IMR-90 (cell line): Measurements from ENCODE around the gene TNFRSF11A. TPM values are rescaled to one million over a fixed set of nuclear protein-coding genes. Genes with fewer than 3 reads are reported as not detected.

Source experiments
- ATAC-seq: fragments of 200-7000 bp; cut with Tn5 transposase; 2 replicates; pipeline ENCODE4 v1.9.1; 2020; ENCODE audit warnings: low read depth, mild to moderate bottlenecking, moderate library complexity
- BruUV-seq: library from RNA; stranded (reverse); fragments of 400-500 nt; replicated peaks from 2 replicates; lab custom pipeline; 2021; lab: Mats Ljungman, UMichigan
- CTCF ChIA-PET: fragments of 300-600 bp; formaldehyde crosslinking; extraction: SDS; loops from one replicate; lab custom pipeline; 2021; ENCODE audit warnings: antibody characterized with exemption; lab: Yijun Ruan, JAX
- POLR2A ChIA-PET: fragments of 300-600 bp; sonication (Branson Sonifier 250); formaldehyde crosslinking; loops from one replicate; lab custom pipeline; 2022; ENCODE audit warnings: antibody characterized with exemption; ENCODE audit not compliant: unreplicated experiment; lab: Charles Lee
- DNase-seq: peaks from one replicate; pipeline ENCODE4 v3.0.0; 2013
- H2AFZ ChIP-seq: replicated peaks from 2 replicates; pipeline ENCODE3; 2013; ENCODE audit warnings: low read length, mild to moderate bottlenecking; ENCODE audit not compliant: poor library complexity
- H2AK5ac ChIP-seq: 2 replicates; pipeline ENCODE4 v1.6.1; 2013; ENCODE audit warnings: low read depth, low read length, inconsistent platforms
- H2AK9ac ChIP-seq: replicated peaks from 2 replicates; pipeline ENCODE3; 2013; ENCODE audit warnings: mild to moderate bottlenecking, low read depth, low read length, moderate library complexity; ENCODE audit not compliant: poor library complexity
- H2BK120ac ChIP-seq: 2 replicates; pipeline ENCODE4 v1.6.1; 2013; ENCODE audit warnings: low read depth, low read length, inconsistent platforms
- H2BK15ac ChIP-seq: 3 replicates; pipeline ENCODE4 v1.6.1; 2013; ENCODE audit warnings: low read depth, low read length, inconsistent platforms
- H2BK20ac ChIP-seq: 2 replicates; pipeline ENCODE4 v1.6.1; 2013; ENCODE audit warnings: low read depth, mild to moderate bottlenecking, inconsistent platforms, low read length, moderate library complexity
- H2BK5ac ChIP-seq: 2 replicates; pipeline ENCODE4 v1.6.1; 2013; ENCODE audit warnings: mild to moderate bottlenecking, low read depth, low read length, inconsistent platforms; ENCODE audit not compliant: poor library complexity, severe bottlenecking
- H3K14ac ChIP-seq: replicated peaks from 2 replicates; pipeline ENCODE4 v1.6.1; 2013; ENCODE audit warnings: low read depth, low read length, inconsistent platforms
- H3K18ac ChIP-seq: 2 replicates; pipeline ENCODE4 v1.6.1; 2013; ENCODE audit warnings: low read depth, low read length, control low read depth
- H3K23ac ChIP-seq: 2 replicates; pipeline ENCODE4 v1.6.1; 2013; ENCODE audit warnings: low read depth, low read length, inconsistent platforms
- H3K27ac ChIP-seq: 2 replicates; pipeline ENCODE4 v1.5.1; 2013; ENCODE audit warnings: mild to moderate bottlenecking, control low read depth, low read length; ENCODE audit not compliant: insufficient read depth
- H3K27me3 ChIP-seq: 2 replicates; pipeline ENCODE4 v1.6.1; 2013; ENCODE audit warnings: low read length; ENCODE audit not compliant: control insufficient read depth, insufficient read depth
- H3K36me3 ChIP-seq: 2 replicates; pipeline ENCODE4 v1.6.1; 2013; ENCODE audit warnings: low read length, mixed read lengths; ENCODE audit not compliant: control insufficient read depth, insufficient read depth
- H3K4ac ChIP-seq: 2 replicates; pipeline ENCODE4 v1.6.1; 2013; ENCODE audit warnings: low read depth, low read length, inconsistent platforms
- H3K4me1 ChIP-seq: 2 replicates; pipeline ENCODE4 v1.6.1; 2013; ENCODE audit warnings: low read length, mixed read lengths; ENCODE audit not compliant: control insufficient read depth, insufficient read depth
- H3K4me2 ChIP-seq: 2 replicates; pipeline ENCODE4 v1.6.1; 2013; ENCODE audit warnings: low read depth, mild to moderate bottlenecking, control low read depth, low read length, moderate library complexity
- H3K4me3 ChIP-seq: 2 replicates; pipeline ENCODE4 v1.5.1; 2013; ENCODE audit warnings: low read depth, mild to moderate bottlenecking, control low read depth, low read length, moderate library complexity; ENCODE audit not compliant: insufficient read depth
- H3K56ac ChIP-seq: 2 replicates; pipeline ENCODE4 v1.6.1; 2013; ENCODE audit warnings: low read length, inconsistent platforms; ENCODE audit not compliant: insufficient read depth; ENCODE audit errors: extremely low read depth
- H3K79me1 ChIP-seq, 2 experiments: 2 replicates each; pipeline ENCODE4 v1.6.1; 2013; ENCODE audit warnings: low read length in 2 of 2, inconsistent platforms in 1 of 2, low read depth in 1 of 2
- H3K9ac ChIP-seq: 2 replicates; pipeline ENCODE4 v1.6.1; 2013; ENCODE audit warnings: low read depth, low read length, control low read depth
- H3K9me1 ChIP-seq: 2 replicates; pipeline ENCODE4 v1.6.1; 2013; ENCODE audit warnings: low read length, inconsistent platforms; ENCODE audit not compliant: insufficient read depth
- H3K9me3 ChIP-seq: 2 replicates; pipeline ENCODE4 v1.6.1; 2013; ENCODE audit warnings: low read length; ENCODE audit not compliant: control insufficient read depth, insufficient read depth
- H4K20me1 ChIP-seq: 2 replicates; pipeline ENCODE4 v1.6.1; 2013; ENCODE audit warnings: low read length, inconsistent platforms; ENCODE audit not compliant: insufficient read depth
- H4K5ac ChIP-seq: 2 replicates; pipeline ENCODE4 v1.6.1; 2013; ENCODE audit warnings: mild to moderate bottlenecking, low read depth, low read length, control low read depth
- H4K8ac ChIP-seq, 2 experiments: 2 replicates each; pipeline ENCODE4 v1.6.1; 2013; ENCODE audit warnings: low read depth in 2 of 2, low read length in 2 of 2, control low read depth in 1 of 2, inconsistent platforms in 1 of 2
- H4K91ac ChIP-seq: 2 replicates; pipeline ENCODE4 v1.6.1; 2013; ENCODE audit warnings: low read depth, low read length, inconsistent platforms; ENCODE audit not compliant: insufficient read depth
- BHLHE40 ChIP-seq: fragments of 150-350 bp; IDR thresholded peaks from 2 replicates; pipeline ENCODE4 v1.6.1; 2016; ENCODE audit warnings: mild to moderate bottlenecking, low read depth, low read length
- CEBPB ChIP-seq: IDR thresholded peaks from 2 replicates; pipeline ENCODE4 v1.6.1; 2012; ENCODE audit warnings: low read depth, low read length, improper control_type of control experiment
- CHD1 ChIP-seq: IDR thresholded peaks from 2 replicates; pipeline ENCODE4 v1.6.1; 2012; ENCODE audit warnings: low read depth, low read length, improper control_type of control experiment
- FOS ChIP-seq: fragments of 150-350 bp; IDR thresholded peaks from 2 replicates; pipeline ENCODE4 v1.6.1; 2016; ENCODE audit warnings: low read depth, low read length
- MAFK ChIP-seq: IDR thresholded peaks from 2 replicates; pipeline ENCODE4 v1.6.1; 2012; ENCODE audit warnings: low read depth, low read length, improper control_type of control experiment
- MAZ ChIP-seq: IDR thresholded peaks from 2 replicates; pipeline ENCODE4 v1.6.1; 2012; ENCODE audit warnings: low read depth, mild to moderate bottlenecking, low read length, improper control_type of control experiment, moderate library complexity, borderline replicate concordance
- MXI1 ChIP-seq: IDR thresholded peaks from 2 replicates; pipeline ENCODE4 v1.6.1; 2012; ENCODE audit warnings: low read depth, mild to moderate bottlenecking, low read length, moderate library complexity, borderline replicate concordance
- NFE2L2 ChIP-seq: fragments of 150-350 bp; IDR thresholded peaks from 2 replicates; pipeline ENCODE4 v1.6.1; 2016; ENCODE audit warnings: low read depth, mild to moderate bottlenecking, low read length
- POLR2A ChIP-seq: IDR thresholded peaks from 2 replicates; pipeline ENCODE4 v1.6.1; 2012; ENCODE audit warnings: mild to moderate bottlenecking, low read depth, low read length
- RAD21 ChIP-seq: IDR thresholded peaks from 2 replicates; pipeline ENCODE4 v1.6.1; 2012; ENCODE audit warnings: low read length, improper control_type of control experiment
- RCOR1 ChIP-seq: IDR thresholded peaks from 2 replicates; pipeline ENCODE4 v1.6.1; 2012; ENCODE audit warnings: mild to moderate bottlenecking, low read length, improper control_type of control experiment; ENCODE audit not compliant: insufficient replicate concordance
- RFX5 ChIP-seq: IDR thresholded peaks from 2 replicates; pipeline ENCODE4 v1.8.0; 2012; ENCODE audit warnings: low read depth, mild to moderate bottlenecking, low read length, moderate library complexity
- SMC3 ChIP-seq: fragments of 150-350 bp; IDR thresholded peaks from 2 replicates; pipeline ENCODE4 v1.6.1; 2016; ENCODE audit warnings: low read depth, mild to moderate bottlenecking, antibody characterized with exemption, low read length, moderate library complexity
- WGBS, 2 experiments: methylation state at CpG; one replicate each; pipeline versions ENCODE4 v1.1.5 to v1.1.7; 2013; ENCODE audit warnings: missing lambda C conversion rate in 2 of 2; ENCODE audit not compliant: insufficient read length in 1 of 2; ENCODE audit errors: extremely low coverage in 2 of 2; 5-methylcytosine and 5-hydroxymethylcytosine counted together
- dilution Hi-C: fragments of 300-500 bp; cut with HindIII; formaldehyde crosslinking; loops from one replicate; pipeline ENCODE4 v1.14.3; 2018; ENCODE audit warnings: low sequenced_read_pairs; ENCODE audit not compliant: unreplicated experiment
- in situ Hi-C: fragments of 300-500 bp; cut with MboI; formaldehyde crosslinking; loops from 3 replicates; pipeline ENCODE4 v1.14.3; 2019; ENCODE audit warnings: low sequenced_read_pairs, inconsistent platforms, mixed read lengths
- intact Hi-C: fragments of 100-400 bp; cut with micrococcal nuclease; formaldehyde crosslinking; loops from 2 replicates; pipeline ENCODE4 v1.10.0; 2022
- polyA plus RNA-seq, 3 experiments: library from polyadenylated mRNA; depleted of rRNA; stranded (reverse); fragments of >200 nt; gene quantifications; 2 replicates each; pipeline ENCODE4 v1.2.3, GENCODE V29; 2012; ENCODE audit warnings: low replicate concordance in 1 of 3
- total RNA-seq: library from RNA; depleted of rRNA; stranded (reverse); fragments of >200 nt; gene quantifications from 2 replicates; pipeline ENCODE4 v1.2.3, GENCODE V29; 2012
- TF ChIP-seq, protein P1 (sequence below): fragments of 150-350 bp; IDR thresholded peaks from 2 replicates; pipeline ENCODE4 v1.6.1; 2017; ENCODE audit warnings: mild to moderate bottlenecking, antibody characterized with exemption, low read length, low read depth
- TF ChIP-seq, protein P2 (sequence below): conservative IDR thresholded peaks from 2 replicates; pipeline ENCODE4 v1.5.1; 2012; ENCODE audit warnings: mild to moderate bottlenecking, low read depth, low read length, improper control_type of control experiment

The TNFRSF11A gene
- total and polyA plus RNA-seq, 2 of the 4 experiments (the other 2 are of a cell fraction): under 0.01 TPM; not detected in 1

DNA sequence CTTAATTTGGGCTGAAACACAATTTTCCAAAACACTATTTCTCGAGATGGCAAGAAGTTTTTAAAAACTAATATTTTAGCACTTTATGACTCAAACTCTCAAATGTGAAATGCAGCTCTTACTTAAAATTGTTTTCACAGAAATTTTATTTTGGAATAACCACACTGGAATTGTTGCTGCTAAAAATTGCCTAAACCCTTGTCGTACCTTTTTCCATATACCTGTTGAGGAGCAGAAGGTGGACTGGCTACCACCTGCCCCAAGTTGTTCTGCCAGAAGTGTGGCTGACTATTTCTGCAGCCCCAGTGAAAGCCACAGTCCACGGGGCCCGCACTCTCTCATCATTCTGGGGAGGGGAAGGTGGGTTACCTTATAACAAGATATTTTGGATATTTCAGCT is 23.4 kb downstream of the TNFRSF11A start:
- CTCF ChIA-PET: interaction anchor here (0.6 kb wide), 1 partner anchor 707 kb away, joined by 6 read pairs; no protein-coding TSS in a partner anchor

More for the DNA sequence above, 23.4 kb downstream of the TNFRSF11A start:
- no peaks in the 10 kb centered on the region for H3K4me1 ChIP-seq
- no peak overlapping the region for H3K4me2 ChIP-seq
- H2BK15ac ChIP-seq: no peak overlapping the region
- H4K91ac ChIP-seq: no peak overlapping the region
- H3K18ac ChIP-seq: no peak overlapping the region
- H3K27ac ChIP-seq: no peak overlapping the region
- DNase-seq: no peak
- H3K27me3 ChIP-seq: peaks cover 52% of the 10 kb centered on the region
- POLR2A ChIA-PET: no interaction called here
- H2BK120ac ChIP-seq: no peak overlapping the region
- in situ Hi-C loops (no loop called here), intact Hi-C loops (no loop called here), dilution Hi-C loops (no loop called here)
- H3K9ac ChIP-seq: no peak overlapping the region
- H3K14ac ChIP-seq: no peak overlapping the region
- no peak overlapping the region for H4K5ac ChIP-seq
- H4K20me1 ChIP-seq: no peaks in the 10 kb centered on the region
- H3K56ac ChIP-seq: no peak overlapping the region
- H3K9me3 ChIP-seq: no peaks in the 10 kb centered on the region
- H2AK9ac ChIP-seq: no peak overlapping the region
- BruUV-seq: no TSS peak
- no peak overlapping the region for H2BK5ac ChIP-seq
- H2BK20ac ChIP-seq: no peak overlapping the region
- WGBS, 2 experiments: 40% methylated on average over 1 of the region's 4 CpGs; no CpG with 5 or more reads in 1 of the 2 experiments
- no peaks in the 10 kb centered on the region for H3K79me1 ChIP-seq
- no peak overlapping the region for H3K4me3 ChIP-seq
- no peaks in the 10 kb centered on the region for H3K36me3 ChIP-seq
- no peak for TF ChIP-seq SMC3
- no peak for TF ChIP-seq BHLHE40
- no peak for TF ChIP-seq MAFK
- TF ChIP-seq, protein P1, sequence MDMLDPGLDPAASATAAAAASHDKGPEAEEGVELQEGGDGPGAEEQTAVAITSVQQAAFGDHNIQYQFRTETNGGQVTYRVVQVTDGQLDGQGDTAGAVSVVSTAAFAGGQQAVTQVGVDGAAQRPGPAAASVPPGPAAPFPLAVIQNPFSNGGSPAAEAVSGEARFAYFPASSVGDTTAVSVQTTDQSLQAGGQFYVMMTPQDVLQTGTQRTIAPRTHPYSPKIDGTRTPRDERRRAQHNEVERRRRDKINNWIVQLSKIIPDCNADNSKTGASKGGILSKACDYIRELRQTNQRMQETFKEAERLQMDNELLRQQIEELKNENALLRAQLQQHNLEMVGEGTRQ: no peak
- TF ChIP-seq POLR2A: no peak
- no peak for TF ChIP-seq CEBPB
- TF ChIP-seq MXI1: no peak
- TF ChIP-seq MAZ: no peak
- TF ChIP-seq FOS: no peak
- no peak for TF ChIP-seq CHD1
- no peak for TF ChIP-seq NFE2L2
- no peak for TF ChIP-seq RCOR1
- no peak for TF ChIP-seq RFX5
- TF ChIP-seq RAD21: no peak
- TF ChIP-seq, protein P2, sequence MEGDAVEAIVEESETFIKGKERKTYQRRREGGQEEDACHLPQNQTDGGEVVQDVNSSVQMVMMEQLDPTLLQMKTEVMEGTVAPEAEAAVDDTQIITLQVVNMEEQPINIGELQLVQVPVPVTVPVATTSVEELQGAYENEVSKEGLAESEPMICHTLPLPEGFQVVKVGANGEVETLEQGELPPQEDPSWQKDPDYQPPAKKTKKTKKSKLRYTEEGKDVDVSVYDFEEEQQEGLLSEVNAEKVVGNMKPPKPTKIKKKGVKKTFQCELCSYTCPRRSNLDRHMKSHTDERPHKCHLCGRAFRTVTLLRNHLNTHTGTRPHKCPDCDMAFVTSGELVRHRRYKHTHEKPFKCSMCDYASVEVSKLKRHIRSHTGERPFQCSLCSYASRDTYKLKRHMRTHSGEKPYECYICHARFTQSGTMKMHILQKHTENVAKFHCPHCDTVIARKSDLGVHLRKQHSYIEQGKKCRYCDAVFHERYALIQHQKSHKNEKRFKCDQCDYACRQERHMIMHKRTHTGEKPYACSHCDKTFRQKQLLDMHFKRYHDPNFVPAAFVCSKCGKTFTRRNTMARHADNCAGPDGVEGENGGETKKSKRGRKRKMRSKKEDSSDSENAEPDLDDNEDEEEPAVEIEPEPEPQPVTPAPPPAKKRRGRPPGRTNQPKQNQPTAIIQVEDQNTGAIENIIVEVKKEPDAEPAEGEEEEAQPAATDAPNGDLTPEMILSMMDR: no peak
- H3K4ac ChIP-seq: no peak overlapping the region
- H3K23ac ChIP-seq: no peak overlapping the region
- no peak overlapping the region for H4K8ac ChIP-seq
- ATAC-seq: no peak
- H3K9me1 ChIP-seq: no peaks in the 10 kb centered on the region
- H2AK5ac ChIP-seq: no peak overlapping the region
- no peak overlapping the region for H2AFZ ChIP-seq
